ENCODE measurements around the gene BIRC2.

Gene BIRC2

GRCh38 chr11:102406099-102406498, 59.1 kb downstream of the BIRC2 start:
- no peak for DNase-seq

- DNase-seq = no peak
Measured at GRCh38 chr11:102407901-102408300, 60.9 kb downstream of the BIRC2 start.

- no peak for DNase-seq
Measured at GRCh38 chr11:102408339-102408738, 61.3 kb downstream of the BIRC2 start.

GRCh38 chr11:102410382-102410784, 63.4 kb downstream of the BIRC2 start:
- no peak for DNase-seq

GRCh38 chr11:102411142-102411541, 64.1 kb downstream of the BIRC2 start:
- DNase-seq = no peak

GRCh38 chr11:102413497-102413896, 66.5 kb downstream of the BIRC2 start:
- DNase-seq = no peak

GRCh38 chr11:102414559-102414958, 67.5 kb downstream of the BIRC2 start:
- DNase-seq = no peak

GRCh38 chr11:102415304-102415916, 68.4 kb downstream of the BIRC2 start:
- no peak for DNase-seq

- no peak for DNase-seq
Measured at GRCh38 chr11:102416976-102417375, 70.0 kb downstream of the BIRC2 start.

- DNase-seq = no peak
Measured at GRCh38 chr11:102419181-102419580, 72.2 kb downstream of the BIRC2 start.

- DNase-seq = no peak
Measured at GRCh38 chr11:102420547-102420946, 73.5 kb downstream of the BIRC2 start.

- DNase-seq = peak; percentile 51
Measured at GRCh38 chr11:102421261-102421660, 74.2 kb downstream of the BIRC2 start.

GRCh38 chr11:102422817-102423712, 76.1 kb downstream of the BIRC2 start:
- DNase-seq = no peak

- no peak for DNase-seq
Measured at GRCh38 chr11:102423936-102424335, 76.9 kb downstream of the BIRC2 start.

GRCh38 chr11:102426000-102426399, 79.0 kb downstream of the BIRC2 start:
- DNase-seq = no peak

GRCh38 chr11:102426570-102426969, 79.6 kb downstream of the BIRC2 start:
- no peak for DNase-seq

GRCh38 chr11:102427068-102427467, 80.1 kb downstream of the BIRC2 start:
- no peak for DNase-seq

Data from SHP77 treated with DMSO at 0.1 percent for 48 hours (cell line).